HG03342 (cell line): ENCODE measurements around the gene METTL15.
"Not testable (repeated sequence)": the region's sequence is repeated elsewhere in the genome, so short reads cannot be mapped to it uniquely, and the experiment has no call there.

Source experiments
- ATAC-seq: cut with Tn5 transposase; IDR thresholded peaks from one replicate; pipeline ENCODE4 v1.9.1; 2021; ENCODE audit warnings: mild to moderate bottlenecking, moderate library complexity; ENCODE audit not compliant: unreplicated experiment

METTL15 gene, protein sequence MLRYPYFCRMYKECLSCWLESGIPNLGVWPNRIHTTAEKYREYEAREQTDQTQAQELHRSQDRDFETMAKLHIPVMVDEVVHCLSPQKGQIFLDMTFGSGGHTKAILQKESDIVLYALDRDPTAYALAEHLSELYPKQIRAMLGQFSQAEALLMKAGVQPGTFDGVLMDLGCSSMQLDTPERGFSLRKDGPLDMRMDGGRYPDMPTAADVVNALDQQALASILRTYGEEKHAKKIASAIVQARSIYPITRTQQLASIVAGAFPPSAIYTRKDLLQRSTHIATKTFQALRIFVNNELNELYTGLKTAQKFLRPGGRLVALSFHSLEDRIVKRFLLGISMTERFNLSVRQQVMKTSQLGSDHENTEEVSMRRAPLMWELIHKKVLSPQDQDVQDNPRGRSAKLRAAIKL

DNA sequence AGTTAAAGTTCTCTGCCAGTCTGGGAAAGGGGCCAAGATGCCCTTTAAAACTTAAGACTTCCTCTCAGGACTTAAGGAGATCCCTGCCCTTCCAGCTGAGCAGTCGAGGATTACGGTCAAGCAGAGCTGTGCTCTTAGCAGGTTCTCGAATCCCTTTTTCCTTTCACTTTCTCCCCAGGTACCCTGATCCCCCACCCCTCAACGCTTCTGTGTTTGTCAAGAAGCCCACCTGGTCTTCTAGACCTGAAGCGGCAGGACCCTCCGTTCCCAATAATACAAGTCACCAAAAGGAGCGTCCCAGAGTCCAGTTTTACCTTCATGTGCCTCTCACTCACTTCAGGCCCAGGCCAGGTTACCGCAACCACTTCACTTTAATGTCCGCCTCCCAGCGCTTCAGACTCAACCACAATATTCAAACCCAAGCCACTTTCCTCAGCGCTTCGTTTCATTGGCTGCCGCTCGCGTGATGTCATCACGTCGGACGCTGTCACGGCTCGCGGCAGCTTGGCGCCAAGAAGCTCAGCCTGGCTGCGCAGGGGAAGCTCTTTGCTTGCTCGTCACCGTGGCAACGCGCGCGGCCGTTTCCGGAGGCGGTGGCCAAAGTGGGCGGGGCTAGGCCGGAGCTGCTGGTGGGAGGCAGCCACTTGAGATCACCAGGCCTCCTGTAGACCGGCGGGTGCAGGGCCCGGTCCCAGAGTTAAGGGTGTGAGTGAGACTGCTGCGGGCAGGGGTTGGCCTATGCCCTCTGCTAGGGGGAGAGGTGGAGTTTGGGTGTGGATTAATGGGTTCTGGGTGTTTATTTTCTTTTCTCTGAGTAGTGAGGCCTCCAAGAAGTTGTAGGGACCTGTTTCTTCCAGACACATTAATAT is at the start of gene METTL15, which contains the start of gene KIF18A:
TSS of gene METTL15 (plus strand) at position 639 of the 869 bp plus-strand sequence. CDS start 4,947 bp downstream, outside the sequence.
TSS of gene KIF18A (minus strand) at position 407 of the 869 bp plus-strand sequence. CDS start 10,209 bp downstream, outside the sequence.
- peak; percentile 91 for ATAC-seq

DNA sequence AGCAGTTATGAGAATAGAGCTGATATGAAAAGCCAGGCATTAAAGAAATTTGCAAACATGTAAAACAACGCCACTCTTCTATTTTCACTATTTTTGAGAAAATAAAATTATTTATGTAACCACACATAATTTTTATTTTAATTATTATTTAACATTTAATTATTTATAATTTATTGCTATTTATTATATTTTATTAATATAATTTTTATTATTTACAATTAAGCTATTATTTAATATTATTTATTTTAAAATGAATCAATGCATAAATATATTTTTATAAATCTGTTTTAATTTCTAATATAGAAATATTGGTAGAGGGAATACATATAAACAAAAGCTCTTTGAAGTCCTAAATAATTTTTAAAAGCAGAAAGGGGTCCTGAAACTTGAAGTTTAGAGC is 36.9 kb upstream of the METTL15 start:
- no peak for ATAC-seq

DNA sequence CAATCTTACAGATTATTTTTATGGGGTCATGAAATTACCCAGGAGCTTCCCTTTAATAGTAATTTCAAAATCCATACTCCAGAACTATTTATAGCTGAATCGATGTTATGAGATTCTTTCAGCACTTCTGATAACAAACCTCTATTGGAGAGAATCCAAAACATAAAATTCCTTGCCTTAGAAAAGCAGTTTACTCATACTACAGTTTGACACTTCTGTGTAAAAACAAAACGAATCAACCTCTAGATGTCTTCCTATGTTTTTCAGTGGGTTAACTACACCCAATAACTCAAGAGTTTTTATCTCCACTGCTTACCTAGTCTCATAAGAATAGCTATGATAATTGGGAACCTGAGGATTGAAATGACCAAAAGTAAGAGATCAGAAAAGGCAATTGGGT is 35.9 kb upstream of the METTL15 start:
- ATAC-seq = no peak

DNA sequence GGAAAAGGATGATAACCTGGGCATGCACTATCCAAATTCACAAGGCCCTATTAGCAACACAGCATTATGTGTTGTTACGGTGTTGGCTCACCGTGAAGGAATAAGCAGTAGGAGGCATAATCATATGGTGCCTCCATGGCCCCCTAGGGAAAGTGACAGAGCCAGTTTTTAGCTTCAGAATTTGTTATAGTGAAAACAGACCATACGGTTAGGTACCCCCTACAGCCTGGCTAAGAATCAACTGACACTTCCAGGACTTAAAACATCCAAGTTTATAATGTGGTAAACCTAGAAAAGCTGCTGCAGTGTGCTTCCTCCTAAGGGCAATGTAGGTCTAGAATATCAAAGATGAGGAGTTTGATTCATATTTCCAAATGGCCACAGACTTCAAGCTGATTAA is 30.7 kb upstream of the METTL15 start:
- ATAC-seq = no peak

DNA sequence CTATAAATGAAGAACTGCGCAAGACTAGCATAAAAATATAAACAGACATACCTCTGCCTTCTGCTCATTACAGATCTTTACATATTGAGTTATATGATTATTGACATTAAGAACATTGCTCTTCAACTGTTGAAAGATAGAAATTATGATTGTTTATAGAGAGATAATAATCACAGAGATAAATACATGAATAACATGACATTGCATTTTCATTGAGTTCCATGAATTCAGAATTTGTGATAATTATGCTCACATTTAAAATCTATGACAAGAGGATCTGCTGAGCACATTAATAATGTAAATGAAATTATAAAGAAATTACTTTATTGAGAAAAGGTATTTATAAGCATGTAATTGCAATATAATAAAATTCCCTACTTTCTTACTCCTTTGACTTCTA is 25.1 kb upstream of the METTL15 start:
- no peak for ATAC-seq

DNA sequence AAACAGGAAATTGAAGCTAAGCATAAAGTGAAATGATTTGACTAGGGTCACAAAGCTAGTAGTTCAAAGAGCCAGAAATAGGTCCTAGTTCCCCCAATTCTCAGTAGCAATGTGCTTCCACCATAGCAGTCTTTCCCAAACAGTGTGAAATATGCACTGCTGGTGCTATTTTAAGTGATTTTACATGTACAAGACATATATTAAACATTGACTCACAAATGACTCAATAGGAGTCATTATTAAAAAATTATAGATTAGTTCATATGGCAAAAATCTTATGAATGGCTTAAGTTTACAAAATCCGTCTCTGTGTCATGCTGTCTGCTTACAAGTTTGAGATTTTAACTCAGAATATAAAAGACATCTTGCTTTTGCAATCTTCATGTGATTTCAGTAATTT is 21.6 kb upstream of the METTL15 start:
- no peak for ATAC-seq

DNA sequence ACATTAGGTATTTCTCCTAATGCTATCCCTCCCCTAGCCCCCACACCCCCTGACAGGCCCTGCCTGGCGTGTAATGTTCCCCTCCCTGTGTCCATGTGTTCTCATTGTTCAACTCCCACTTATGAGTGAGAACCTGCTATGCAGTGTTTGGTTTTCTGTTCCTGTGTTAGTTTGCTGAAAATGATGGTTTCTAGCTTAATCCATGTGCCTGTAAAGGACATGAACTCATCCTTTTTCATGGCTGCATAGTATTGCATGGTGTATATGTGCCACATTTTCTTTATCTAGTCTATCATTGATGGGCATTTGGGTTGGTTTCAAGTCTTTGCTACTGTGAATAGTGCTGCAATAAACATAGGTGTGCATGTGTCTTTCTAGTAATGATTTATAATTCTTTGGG is 21.0 kb upstream of the METTL15 start:
- not testable (repeated sequence) for ATAC-seq

DNA sequence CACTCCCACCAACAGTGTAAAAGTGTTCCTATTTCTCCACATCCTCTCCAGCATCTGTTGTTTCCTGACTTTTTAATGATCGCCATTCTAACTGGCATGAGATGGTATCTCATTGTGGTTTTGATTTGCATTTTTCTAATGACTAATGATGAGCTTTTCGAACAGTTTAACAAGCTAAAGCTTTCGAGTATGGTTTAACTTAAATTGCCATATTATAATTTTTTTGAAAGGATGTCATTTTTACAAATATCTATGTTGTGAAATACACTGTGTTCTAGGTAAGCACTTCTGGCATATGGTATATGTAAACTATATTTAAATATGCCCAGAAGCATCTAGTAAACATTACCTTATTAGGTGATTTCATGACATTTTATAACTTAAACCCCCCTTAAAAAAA is 20.5 kb upstream of the METTL15 start:
- ATAC-seq = not testable (repeated sequence)

DNA sequence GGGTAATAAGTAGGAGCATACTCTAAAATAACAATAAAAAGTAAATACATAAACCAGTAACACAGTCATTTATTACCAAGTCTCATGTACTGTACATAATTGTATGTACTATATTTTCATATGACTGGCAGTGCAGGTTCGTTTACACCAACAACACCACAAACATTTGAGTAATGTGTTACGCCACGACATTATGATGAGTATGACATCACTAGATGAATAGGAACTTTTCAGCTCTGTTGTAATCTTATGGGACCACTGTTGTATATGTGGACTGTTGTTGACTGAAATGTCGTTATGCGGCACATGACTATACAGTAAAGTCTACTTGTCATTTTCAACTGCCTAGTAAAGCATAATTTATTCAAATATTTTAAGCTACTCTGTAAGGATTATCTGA is 18.8 kb upstream of the METTL15 start:
- ATAC-seq = no peak

DNA sequence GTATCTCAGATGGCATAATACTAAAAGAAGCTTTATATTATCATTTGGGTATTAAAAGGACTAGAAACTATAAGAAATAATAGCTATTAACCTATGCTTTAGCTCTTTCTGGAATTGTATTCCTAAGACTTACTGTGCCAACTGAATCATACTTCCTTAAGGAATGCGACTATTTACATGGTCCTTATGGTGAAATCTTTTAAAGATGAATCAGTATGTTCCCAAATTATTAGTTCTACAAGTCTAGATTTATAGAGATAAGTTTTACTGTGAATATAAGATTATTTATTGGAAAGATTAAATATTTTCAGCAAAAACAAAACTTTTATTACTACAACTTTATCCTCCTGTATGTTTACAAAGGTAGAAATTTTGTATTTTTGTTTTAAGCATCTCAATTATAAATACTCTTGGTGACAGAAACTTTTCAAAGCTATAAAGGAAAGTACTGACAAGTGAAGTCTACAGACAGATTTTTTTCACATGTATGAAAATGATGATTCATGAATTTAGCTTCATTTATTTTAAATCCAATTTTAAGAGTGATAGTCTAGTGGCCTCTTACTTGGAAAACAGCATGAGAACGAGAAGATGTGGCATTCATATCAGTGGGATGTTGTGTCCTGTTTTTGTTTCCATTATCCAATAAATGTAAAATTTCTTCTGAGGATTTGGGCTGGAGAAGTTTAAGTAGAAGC is 18.0 kb upstream of the METTL15 start:
- ATAC-seq = no peak

DNA sequence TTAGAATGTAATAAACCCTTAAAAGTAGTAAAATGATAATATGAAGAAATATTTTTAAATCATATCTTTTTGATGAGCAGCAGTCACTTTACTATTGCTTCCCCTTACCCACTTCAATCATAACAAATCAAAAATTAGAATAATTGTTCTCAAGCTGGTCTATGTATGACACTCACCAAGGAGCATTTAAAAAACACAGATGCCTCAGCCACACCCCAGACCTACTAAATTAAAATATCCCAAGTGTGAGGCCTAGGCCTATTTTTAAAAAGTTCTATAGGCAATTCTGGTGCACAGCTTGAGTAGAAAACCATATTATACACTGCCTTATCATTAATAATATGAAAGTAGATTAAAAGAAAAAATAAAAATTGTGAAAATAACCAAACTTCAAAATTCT is 15.4 kb upstream of the METTL15 start:
- ATAC-seq = no peak

DNA sequence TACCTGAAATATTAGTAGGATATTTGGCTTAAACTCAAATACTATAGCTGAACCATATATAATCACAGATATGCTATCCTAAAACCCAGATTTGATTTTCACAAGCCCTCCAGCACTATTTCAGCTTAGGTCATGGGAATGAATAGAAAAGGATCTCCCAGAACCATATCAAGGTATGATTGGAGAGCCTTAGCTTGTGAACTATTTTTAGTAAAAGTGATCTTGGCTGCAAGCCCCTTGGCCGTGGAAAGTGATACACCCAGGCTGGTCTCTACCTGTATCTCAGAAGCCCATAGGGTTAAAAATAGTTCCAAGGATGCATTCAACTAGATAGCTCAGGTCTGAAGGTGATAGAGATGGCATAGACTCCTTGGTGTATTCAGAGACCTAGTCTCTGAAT is 9.9 kb upstream of the METTL15 start:
- no peak for ATAC-seq

DNA sequence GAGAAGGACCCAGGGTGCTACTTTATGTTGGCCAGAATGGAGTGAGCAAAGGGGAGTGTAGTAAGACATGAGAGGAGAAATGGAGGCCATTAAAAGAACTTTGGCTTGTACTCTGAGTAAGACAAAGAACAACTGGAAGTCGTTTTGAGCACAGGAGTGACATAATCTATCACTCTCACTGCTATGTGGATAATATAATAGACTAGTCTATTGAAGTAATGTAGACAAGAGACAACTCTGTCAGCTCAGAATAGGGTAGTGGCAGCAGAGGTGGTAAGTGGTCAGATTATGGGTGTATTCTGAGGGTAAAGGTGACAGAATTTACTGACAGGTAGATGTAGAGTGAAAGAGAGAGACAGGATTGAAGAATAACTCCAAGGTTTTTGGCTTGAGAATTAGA is 8.5 kb upstream of the METTL15 start:
- no peak for ATAC-seq

DNA sequence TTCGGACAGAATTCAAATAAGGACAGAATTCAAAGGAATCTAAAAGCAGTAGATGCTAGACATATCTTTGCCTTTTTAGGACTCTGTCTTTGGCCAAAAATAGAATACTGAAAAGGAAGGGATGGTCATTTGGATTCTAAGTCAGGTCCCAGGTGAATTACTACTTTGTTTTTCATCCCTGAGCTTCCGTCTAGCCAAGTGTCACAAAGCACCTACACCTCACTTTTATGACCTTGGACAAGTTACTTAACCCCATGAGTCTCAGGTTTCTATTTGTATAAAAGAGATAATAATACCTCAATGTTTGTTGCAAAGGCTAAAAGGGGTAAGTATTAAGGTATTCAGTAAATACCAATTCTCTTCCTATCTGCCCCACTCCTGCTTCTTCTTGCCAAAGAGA is 7.5 kb upstream of the METTL15 start:
- ATAC-seq = no peak

DNA sequence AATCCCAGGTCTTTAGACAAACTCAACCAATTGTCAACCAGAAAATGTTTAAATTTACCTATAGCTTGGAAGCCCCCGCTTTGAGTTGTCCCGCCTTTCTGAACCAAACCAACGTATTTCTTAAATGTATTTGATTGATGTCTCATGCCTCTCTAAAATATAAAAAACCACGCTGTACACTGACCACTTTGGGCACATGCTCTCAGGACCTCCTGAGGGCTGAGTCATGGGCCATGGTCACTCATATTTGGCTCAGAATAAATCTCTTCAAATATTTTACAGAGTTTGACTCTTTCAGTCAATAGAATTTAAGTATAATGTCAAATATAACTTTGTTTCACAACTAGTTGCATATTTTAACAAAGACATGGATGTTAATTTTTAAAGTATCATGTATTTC is 5.9 kb upstream of the METTL15 start:
- not testable (repeated sequence) for ATAC-seq

DNA sequence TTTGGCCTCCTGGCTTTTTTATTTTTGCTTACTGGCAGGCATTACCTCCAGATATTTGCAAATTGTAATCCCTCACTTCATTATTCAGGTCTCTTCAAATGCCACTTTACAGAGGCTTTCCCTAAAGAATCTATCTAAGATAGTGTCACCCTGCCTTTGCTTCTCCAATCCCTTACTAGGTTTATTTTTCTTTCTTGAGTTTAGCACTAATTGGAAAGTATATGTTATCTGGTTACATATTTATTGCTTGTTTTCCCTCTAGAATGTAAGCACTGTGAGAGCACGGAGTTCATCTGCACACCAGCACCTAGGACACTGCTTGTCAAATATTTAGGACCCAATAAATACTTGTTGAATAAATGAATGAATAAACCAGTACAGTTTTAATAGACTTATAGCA is 3.8 kb upstream of the METTL15 start:
- no peak for ATAC-seq

DNA sequence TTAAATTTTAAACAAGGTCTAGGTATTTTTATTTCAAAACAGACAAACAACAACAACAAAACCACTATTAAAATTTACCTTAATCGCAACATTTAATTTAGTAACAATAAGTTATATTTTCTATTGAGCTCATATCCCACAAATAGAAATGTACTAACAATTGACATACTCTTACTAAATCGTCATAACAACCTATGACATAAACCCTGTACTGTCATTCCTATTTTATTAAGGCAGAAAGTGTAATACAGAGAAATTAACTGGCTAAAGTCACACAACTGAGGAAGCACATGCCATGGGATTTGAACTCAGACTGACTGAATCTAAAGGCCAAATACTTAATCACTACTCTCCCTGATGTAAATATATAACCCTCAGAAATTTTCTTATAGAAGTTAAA is 3.2 kb upstream of the METTL15 start:
- no peak for ATAC-seq

DNA sequence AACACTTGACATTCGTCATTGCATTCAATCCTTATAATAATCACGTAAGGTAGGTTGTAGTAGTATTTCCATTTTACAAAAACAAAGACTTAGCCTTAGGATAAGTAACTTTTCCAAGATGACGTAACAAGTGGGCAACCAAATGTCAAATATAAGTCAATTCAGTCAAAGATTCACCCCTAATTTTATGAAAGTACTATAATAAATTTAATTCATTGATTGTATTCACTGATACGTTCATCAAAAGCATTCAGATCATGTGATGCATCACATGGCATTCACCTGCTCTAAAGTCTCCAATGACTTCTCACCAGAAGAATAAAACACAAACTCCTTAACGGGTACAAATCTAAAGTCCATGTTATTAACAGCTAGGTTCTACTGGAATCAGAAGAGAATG is 2.3 kb upstream of the METTL15 start:
- no peak for ATAC-seq

DNA sequence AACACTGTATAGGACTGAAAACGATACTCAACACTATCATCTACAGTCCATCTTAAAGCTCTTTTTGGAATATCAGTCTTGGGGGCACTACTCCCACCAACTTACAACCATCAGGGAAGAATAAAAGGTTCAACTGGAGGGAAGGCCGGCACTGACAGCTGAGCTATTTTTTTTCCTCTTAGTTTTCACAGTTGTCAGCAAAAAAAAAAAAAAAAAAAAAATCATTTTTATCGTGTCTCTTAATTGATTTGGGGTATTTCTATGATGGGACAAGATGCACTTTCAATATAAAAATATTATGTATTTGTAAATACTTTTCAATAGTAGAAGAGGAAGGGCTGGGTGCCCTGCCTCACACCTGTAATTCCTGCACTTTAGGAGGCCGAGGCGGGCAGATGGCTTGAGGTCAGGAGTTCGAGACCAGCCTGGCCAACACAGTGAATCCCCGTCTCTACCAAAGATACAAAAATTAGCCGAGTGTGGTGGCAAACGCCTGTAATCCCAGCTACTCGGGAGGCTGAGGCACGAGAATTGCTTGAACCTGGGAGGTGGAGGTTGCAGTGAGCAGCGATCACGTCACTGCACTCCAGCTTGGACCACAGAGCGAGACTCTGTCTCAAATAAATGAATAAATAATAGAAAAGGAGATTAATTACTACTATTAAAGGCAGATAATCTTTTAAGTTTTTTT is 1.7 kb upstream of the METTL15 start:
- no peak for ATAC-seq

DNA sequence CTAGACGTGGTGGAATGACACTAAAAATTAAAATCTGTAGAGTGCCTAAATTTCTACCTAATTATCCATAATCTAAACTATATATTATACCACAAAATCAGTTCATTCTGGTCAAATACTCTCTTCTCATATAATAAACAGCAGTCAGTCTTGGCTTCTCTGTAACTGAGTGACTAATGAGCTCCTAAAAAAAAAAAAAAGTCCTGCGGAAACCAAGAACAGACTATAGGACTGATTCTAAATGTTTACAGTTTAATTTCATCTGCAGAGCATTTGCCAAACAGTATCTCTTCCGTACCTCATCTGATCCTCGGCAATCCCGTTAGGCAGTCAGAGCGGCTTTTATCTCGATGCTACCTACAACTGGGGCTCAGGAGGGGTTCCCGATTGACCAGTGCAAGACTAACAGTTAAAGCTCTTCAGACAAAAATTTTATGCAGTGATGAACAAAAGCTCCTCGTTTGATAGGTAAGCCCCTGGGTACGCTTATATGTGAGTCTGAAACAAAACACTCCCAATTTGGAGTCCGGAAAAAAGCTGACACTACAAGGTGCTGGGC is 918 bp upstream of the METTL15 start:
- no peak for ATAC-seq
